ENCODE results near the gene CDK15.

DNA sequence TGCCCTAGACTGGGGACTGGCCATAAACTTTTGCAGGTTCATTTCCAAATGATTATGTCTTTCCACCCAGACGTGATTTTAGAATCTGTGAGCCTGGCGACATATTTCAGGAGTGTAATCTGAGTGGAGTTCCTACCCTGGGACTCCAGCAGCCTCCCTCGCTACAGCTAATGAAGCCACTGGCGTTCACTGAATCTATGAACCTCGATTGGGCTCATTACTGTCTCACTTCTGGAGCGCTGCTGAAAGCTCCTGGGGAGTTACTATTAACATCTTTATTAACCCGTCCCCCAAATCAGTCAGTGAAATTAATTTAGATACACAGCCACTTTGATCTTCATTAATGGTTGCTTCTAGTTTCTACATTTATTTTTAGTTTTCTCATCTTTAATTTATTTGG, 56.5 kb downstream of the CDK15 start:
- no peak for TF ChIP-seq POLR2A (IDR thresholded peaks at IDR 0.05; ENCODE audit: low read depth)
- no peak for TF ChIP-seq POLR2AphosphoS5 (IDR thresholded peaks at IDR 0.05)
